Mammary epithelial cell (primary cell): ENCODE results near the gene RHOBTB1.

Experiments
- CTCF ChIP-seq, 2 donors: IDR thresholded peaks in 1 of 2; conservative IDR thresholded peaks in 1 of 2; 2 replicates each; pipeline ENCODE4 v1.5.1; 2011 to 2012; ENCODE audit warnings: inconsistent platforms in 2 of 2, low read length in 2 of 2, mild to moderate bottlenecking in 2 of 2, control low read depth in 1 of 2, low read depth in 1 of 2; ENCODE audit not compliant: insufficient read depth in 1 of 2; ENCODE audit errors: extremely low read depth in 1 of 2
- EZH2 ChIP-seq: IDR thresholded peaks from 2 replicates; pipeline ENCODE4 v1.6.1; 2012; ENCODE audit warnings: low read length, inconsistent platforms, borderline replicate concordance

DNA sequence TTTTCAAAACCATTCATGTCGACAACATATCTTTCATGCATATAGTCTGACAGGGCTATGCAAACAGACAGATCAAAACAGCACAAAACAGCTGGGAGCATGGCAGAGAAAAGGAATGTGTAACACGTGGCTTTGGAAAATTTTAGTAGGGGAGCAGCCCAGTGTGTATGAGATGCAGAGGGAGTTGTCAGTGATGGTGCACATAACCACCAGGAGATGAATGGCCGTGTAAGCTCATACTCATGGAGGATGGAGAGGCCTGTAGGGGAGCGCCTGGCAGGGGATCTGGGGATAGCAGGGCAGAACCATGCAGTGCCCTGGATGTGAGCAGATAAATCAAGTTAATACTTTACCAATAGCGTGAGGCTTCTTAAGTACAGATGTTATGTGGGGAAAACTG lies 45.7 kb downstream of the RHOBTB1 start:
- TF ChIP-seq CTCF (conservative IDR thresholded peaks at IDR 0.05 in 1 of 2, IDR thresholded peaks at IDR 0.05 in 1 of 2; ENCODE audit: extremely low read depth in 1 of 2, insufficient read depth in 1 of 2, low read depth in 1 of 2, low read length in 2 of 2) (no peak), EZH2 (no peak)
